Ishikawa (cell line): ENCODE results near the gene ZNF358.

Experiments used
- CEBPB ChIP-seq: IDR thresholded peaks from 2 replicates; pipeline ENCODE4 v1.6.1; 2012
- CREB1 ChIP-seq: IDR thresholded peaks from 2 replicates; pipeline ENCODE4 v1.6.1; 2012; ENCODE audit warnings: low read depth
- EGR1 ChIP-seq: IDR thresholded peaks from 2 replicates; pipeline ENCODE4 v1.6.1; 2012
- EP300 ChIP-seq: IDR thresholded peaks from 2 replicates; pipeline ENCODE4 v1.6.1; 2012; ENCODE audit warnings: borderline replicate concordance
- FOXM1 ChIP-seq: IDR thresholded peaks from 2 replicates; pipeline ENCODE4 v1.6.1; 2012; ENCODE audit warnings: low read depth, borderline replicate concordance
- NFIC ChIP-seq: IDR thresholded peaks from 2 replicates; pipeline ENCODE4 v1.6.1; 2012
- RAD21 ChIP-seq: IDR thresholded peaks from 2 replicates; pipeline ENCODE4 v1.6.1; 2012; ENCODE audit warnings: low read depth
- REST ChIP-seq: IDR thresholded peaks from 2 replicates; pipeline ENCODE4 v1.6.1; 2012; ENCODE audit warnings: low read depth, mild to moderate bottlenecking
- TAF1 ChIP-seq: IDR thresholded peaks from 2 replicates; pipeline ENCODE4 v1.6.1; 2012; ENCODE audit warnings: low read depth, mild to moderate bottlenecking
- TCF12 ChIP-seq: IDR thresholded peaks from 2 replicates; pipeline ENCODE4 v1.6.1; 2012; ENCODE audit warnings: low read depth
- TEAD4 ChIP-seq: IDR thresholded peaks from 2 replicates; pipeline ENCODE4 v1.6.1; 2012
- USF1 ChIP-seq: IDR thresholded peaks from 2 replicates; pipeline ENCODE4 v1.6.1; 2012
- YY1 ChIP-seq: IDR thresholded peaks from 2 replicates; pipeline ENCODE4 v1.6.1; 2012; ENCODE audit warnings: low read depth
- ZBTB7A ChIP-seq: IDR thresholded peaks from 2 replicates; pipeline ENCODE4 v1.6.1; 2012; ENCODE audit warnings: low read depth
- TF ChIP-seq, protein P1 (sequence below): IDR thresholded peaks from 2 replicates; pipeline ENCODE4 v1.6.1; 2012

ZNF358 gene

GRCh38 chr19:7526059-7526929 lies 10.4 kb downstream of the ZNF358 start:
- TF ChIP-seq TEAD4 (no peak), ZBTB7A (no peak), USF1 (no peak), EP300 (no peak), CREB1 (no peak), EGR1 (no peak), NFIC (no peak), TAF1 (no peak), REST (no peak), CEBPB (no peak), FOXM1 (no peak), YY1 (no peak), TCF12 (no peak), RAD21 (no peak)
- TF ChIP-seq, protein P1, sequence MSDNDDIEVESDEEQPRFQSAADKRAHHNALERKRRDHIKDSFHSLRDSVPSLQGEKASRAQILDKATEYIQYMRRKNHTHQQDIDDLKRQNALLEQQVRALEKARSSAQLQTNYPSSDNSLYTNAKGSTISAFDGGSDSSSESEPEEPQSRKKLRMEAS, result no peak

GRCh38 chr19:7527516-7528191 lies 11.8 kb downstream of the ZNF358 start:
- TF ChIP-seq TAF1, result no peak
- TF ChIP-seq TEAD4, result no peak
- TF ChIP-seq ZBTB7A, result no peak
- TF ChIP-seq CEBPB, result no peak
- TF ChIP-seq, protein P1, result no peak
- no peak for TF ChIP-seq TCF12
- TF ChIP-seq CREB1, result no peak
- TF ChIP-seq YY1, result no peak
- no peak for TF ChIP-seq FOXM1
- TF ChIP-seq EP300, result no peak
- TF ChIP-seq REST, result no peak
- no peak for TF ChIP-seq USF1
- TF ChIP-seq RAD21, result no peak
- no peak for TF ChIP-seq NFIC
- TF ChIP-seq EGR1, result no peak

- TF ChIP-seq EGR1 (no peak), TEAD4 (no peak), ZBTB7A (no peak), TCF12 (no peak), USF1 (no peak), REST (no peak), EP300 (no peak), CEBPB (no peak), TAF1 (no peak), YY1 (no peak), FOXM1 (no peak), NFIC (no peak), RAD21 (no peak), CREB1 (no peak)
- TF ChIP-seq, protein P1, result no peak
These were observed 12.3 kb downstream of the ZNF358 start for GRCh38 chr19:7528192-7528519.
